CD14-positive monocyte (primary cell): ENCODE data around the gene RCC1. TPM values are rescaled to one million over a fixed set of nuclear protein-coding genes. Genes with fewer than 3 reads are reported as not detected.
A peak's percentile ranks its signal among the peaks of the same experiment; 100 is the strongest.

Experiments
- DNase-seq, 3 donors: peaks; one replicate each; pipeline ENCODE4 v3.0.0-alpha.2; 2011 to 2022
- H2AFZ ChIP-seq: 2 replicates; pipeline ENCODE4 v1.6.0; 2012; ENCODE audit warnings: mild to moderate bottlenecking, low read depth, low read length, inconsistent platforms; ENCODE audit not compliant: insufficient read depth, poor library complexity, severe bottlenecking
- H3K27ac ChIP-seq, 2 donors: 1 replicate in 1 of 2; 2 replicates in 1 of 2; pipeline ENCODE4 v1.5.1; 2012 to 2013; ENCODE audit warnings: low read length in 2 of 2, control low read depth in 1 of 2, inconsistent platforms in 1 of 2, low read depth in 1 of 2, mild to moderate bottlenecking in 1 of 2
- H3K27me3 ChIP-seq, 2 donors: one replicate each; pipeline versions ENCODE4 v1.6.0 to v1.6.1; 2011 to 2013; ENCODE audit warnings: low read length in 2 of 2; ENCODE audit not compliant: control insufficient read depth in 2 of 2, insufficient read depth in 2 of 2
- H3K36me3 ChIP-seq, 2 donors: replicated peaks in 1 of 2; 1 replicate in 1 of 2; 2 replicates in 1 of 2; pipeline versions ENCODE4 v1.5.1 to v1.6.1; 2012 to 2013; ENCODE audit warnings: low read length in 2 of 2, control low read depth in 1 of 2, inconsistent platforms in 1 of 2, mild to moderate bottlenecking in 1 of 2; ENCODE audit not compliant: insufficient read depth in 2 of 2, control insufficient read depth in 1 of 2
- H3K4me1 ChIP-seq, 2 donors: 1 replicate in 1 of 2; 2 replicates in 1 of 2; pipeline versions ENCODE4 v1.5.1 to v1.6.1; 2012 to 2013; ENCODE audit warnings: low read length in 2 of 2, control low read depth in 1 of 2, inconsistent platforms in 1 of 2, mild to moderate bottlenecking in 1 of 2, moderate library complexity in 1 of 2; ENCODE audit not compliant: insufficient read depth in 2 of 2, control insufficient read depth in 1 of 2
- H3K4me2 ChIP-seq: replicated peaks from 2 replicates; pipeline ENCODE3; 2012; ENCODE audit warnings: low read length, moderate library complexity, mild to moderate bottlenecking; ENCODE audit not compliant: poor library complexity, severe bottlenecking; ENCODE audit errors: extremely low read depth
- H3K4me3 ChIP-seq, 3 experiments: fragments of 200-600 bp in 1 of 3; sonication (generic) in 1 of 3; replicated peaks in 1 of 3; 1 replicate in 2 of 3; 2 replicates in 1 of 3; pipeline ENCODE4 v1.5.1; 2011 to 2013; ENCODE audit warnings: low read length in 3 of 3, mild to moderate bottlenecking in 3 of 3, control low read depth in 2 of 3, low read depth in 2 of 3, inconsistent platforms in 1 of 3, moderate library complexity in 1 of 3
- H3K79me2 ChIP-seq: 2 replicates; pipeline ENCODE4 v1.6.0; 2012; ENCODE audit warnings: mild to moderate bottlenecking, control low read depth, inconsistent platforms, low read length, moderate library complexity; ENCODE audit not compliant: insufficient read depth
- H3K9ac ChIP-seq: 2 replicates; pipeline ENCODE4 v1.6.0; 2017; ENCODE audit warnings: low read length, mild to moderate bottlenecking; ENCODE audit not compliant: insufficient read depth, poor library complexity, severe bottlenecking
- H3K9me3 ChIP-seq, 2 donors: replicated peaks in 1 of 2; 1 replicate in 1 of 2; 2 replicates in 1 of 2; pipeline versions ENCODE4 v1.5.1 to v1.6.1; 2012 to 2013; ENCODE audit warnings: low read length in 2 of 2, control low read depth in 1 of 2; ENCODE audit not compliant: control insufficient read depth in 1 of 2, insufficient read depth in 1 of 2
- H4K20me1 ChIP-seq: 2 replicates; pipeline ENCODE4 v1.6.0; 2012; ENCODE audit warnings: mild to moderate bottlenecking, low read length, control low read depth, moderate library complexity; ENCODE audit not compliant: insufficient read depth
- H3K27ac Mint-ChIP-seq, 7 donors: one replicate each; pipeline ENCODE4 v1.8.0; 2020; ENCODE audit warnings: mild to moderate bottlenecking in 7 of 7, mixed read lengths in 7 of 7, moderate library complexity in 6 of 7, inconsistent platforms in 2 of 7
- H3K27me3 Mint-ChIP-seq, 3 donors: one replicate each; pipeline ENCODE4 v1.8.0; 2021 to 2022; ENCODE audit warnings: low read depth in 3 of 3, mild to moderate bottlenecking in 3 of 3, mixed read lengths in 3 of 3, moderate library complexity in 3 of 3, inconsistent platforms in 1 of 3
- H3K36me3 Mint-ChIP-seq, 2 donors: one replicate each; pipeline ENCODE4 v1.8.0; 2020; ENCODE audit warnings: mixed read lengths in 2 of 2, inconsistent platforms in 1 of 2, mild to moderate bottlenecking in 1 of 2
- H3K4me1 Mint-ChIP-seq: one replicate; pipeline ENCODE4 v1.8.0; 2020; ENCODE audit warnings: mild to moderate bottlenecking, mixed read lengths
- H3K4me3 Mint-ChIP-seq, 2 donors: one replicate each; pipeline ENCODE4 v1.8.0; 2020; ENCODE audit warnings: mild to moderate bottlenecking in 2 of 2, mixed read lengths in 2 of 2, moderate library complexity in 1 of 2
- H3K9me3 Mint-ChIP-seq, 7 donors: one replicate each; pipeline ENCODE4 v1.8.0; 2020 to 2022; ENCODE audit warnings: mixed read lengths in 7 of 7, mild to moderate bottlenecking in 6 of 7, moderate library complexity in 6 of 7, inconsistent platforms in 2 of 7
- CTCF ChIP-seq: fragments of 200-600 bp; IDR thresholded peaks from one replicate; pipeline ENCODE4 v1.8.0; 2022; ENCODE audit warnings: antibody characterized with exemption, mild to moderate bottlenecking
- WGBS: methylation state at CpG from one replicate; pipeline ENCODE4 v1.1.5; 2013; ENCODE audit warnings: missing lambda C conversion rate; ENCODE audit not compliant: insufficient coverage; 5-methylcytosine and 5-hydroxymethylcytosine counted together
- intact Hi-C, 2 donors: fragments of 100-400 bp; cut with micrococcal nuclease; formaldehyde crosslinking; loops; one replicate each; pipeline versions ENCODE4 v1.15.0 to v1.15.1; 2023
- polyA plus RNA-seq, 3 donors: library from polyadenylated mRNA; depleted of rRNA in 1 of 3; unstranded in 2 of 3; stranded (reverse) in 1 of 3; fragments of 300-500 nt in 2 of 3; fragments of >200 nt in 1 of 3; fragmentation: Illumina TruSeq in 2 of 3; gene quantifications; 1 replicate in 2 of 3; 2 replicates in 1 of 3; pipeline ENCODE4 v1.2.3, GENCODE V29; 2012 to 2021

RCC1 gene
- polyA plus RNA-seq, 3 donors = 8.7 to 10.6 (median 10.1) TPM

- Histone ChIP-seq H3K36me3 (peaks cover 14 to 46% of the 10 kb centered on the region in 2 donors), H3K27me3 (no peaks in the 10 kb centered on the region), H3K9me3 (no peaks in the 10 kb centered on the region), H3K79me2 (no peaks in the 10 kb centered on the region), H3K27ac (no peak overlapping the region), H3K4me2 (no peak overlapping the region), H4K20me1 (peaks cover 6% of the 10 kb centered on the region), H2AFZ (no peak overlapping the region), H3K4me1 (peaks cover 7 to 12% of the 10 kb centered on the region in 2 donors), H3K9ac (no peak overlapping the region), H3K4me3 (no peak overlapping the region)
- DNase-seq = no peak
- WGBS = no CpG with 5 or more reads among the region's 1 CpG
- TF ChIP-seq CTCF = no peak
- Mint-ChIP-seq H3K4me3 (no peak overlapping the region), H3K4me1 (peaks cover 17% of the 10 kb centered on the region), H3K36me3 (peaks cover 32 to 44% of the 10 kb centered on the region in 2 donors), H3K27me3 (peaks cover 0 to 2% (median 0%) of the 10 kb centered on the region in 3 donors), H3K9me3 (peaks cover 0 to 7% (median 0%) of the 10 kb centered on the region in 7 donors), H3K27ac (peak overlapping the region in 1 of 7 donors; percentile 79)
- intact Hi-C loops = no loop called here
These were observed 48.2 kb upstream of the RCC1 start for GRCh38 chr1:28457678-28458077.

DNA sequence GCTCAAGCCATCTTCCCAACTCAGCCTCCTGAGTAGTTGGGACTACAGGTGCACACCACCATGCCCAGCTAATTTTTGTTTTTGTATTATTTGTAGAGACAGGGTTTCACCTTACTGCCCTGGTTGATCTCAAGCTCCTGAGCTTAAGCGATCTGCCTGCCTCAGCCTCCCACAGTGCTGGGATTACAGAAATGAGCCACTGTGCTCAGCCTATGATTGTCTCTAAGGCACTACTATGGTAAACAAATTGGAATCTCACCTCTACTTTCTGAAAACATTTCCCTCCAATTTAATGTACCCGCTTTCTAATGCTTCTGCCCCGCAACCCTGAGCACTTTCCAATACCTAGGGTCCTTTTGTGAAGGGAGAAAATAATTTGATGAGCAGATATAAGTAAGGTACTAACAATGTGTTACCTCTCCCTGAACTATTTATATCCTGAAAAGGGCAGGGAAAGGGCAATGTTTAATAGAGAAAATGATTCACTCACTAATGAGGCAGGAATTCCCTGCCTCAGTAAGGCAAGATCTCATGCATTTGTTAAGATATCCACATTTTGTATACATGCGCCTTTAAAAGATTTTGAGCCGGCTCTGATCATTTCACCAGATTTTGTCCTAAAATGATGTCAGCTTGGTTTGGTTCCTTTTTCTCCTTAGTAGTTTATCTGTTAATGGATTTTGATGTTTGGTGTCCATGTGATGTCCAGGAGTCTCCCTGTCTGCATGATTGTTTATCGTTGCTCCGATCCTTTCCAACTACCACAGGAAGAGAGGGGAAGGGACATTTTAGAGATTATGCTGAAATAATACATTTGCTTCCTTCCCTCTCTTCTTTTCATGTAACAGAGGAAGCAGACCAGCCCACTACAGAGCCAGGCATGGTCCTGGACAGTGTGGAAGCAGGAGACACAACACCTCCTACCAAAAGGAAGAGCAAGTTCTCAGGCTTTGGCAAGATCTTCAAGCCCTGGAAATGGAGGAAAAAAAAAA lies 47.3 kb upstream of the RCC1 start:
- peak overlapping the region in 1 of 2 donors; percentile 12 for H3K27ac ChIP-seq
- Mint-ChIP-seq H3K9me3 (peaks cover 0 to 7% (median 0%) of the 10 kb centered on the region in 7 donors), H3K27ac (peak overlapping the region in 2 of 7 donors; percentile 37 to 79), H3K4me3 (no peak overlapping the region), H3K4me1 (peaks cover 17% of the 10 kb centered on the region), H3K36me3 (peaks cover 31 to 44% of the 10 kb centered on the region in 2 donors), H3K27me3 (peaks cover 0 to 2% (median 0%) of the 10 kb centered on the region in 3 donors)
- H3K27me3 ChIP-seq = no peaks in the 10 kb centered on the region
- peaks cover 6% of the 10 kb centered on the region for H4K20me1 ChIP-seq
- H3K9ac ChIP-seq = no peak overlapping the region
- DNase-seq = no peak
- no CpG with 5 or more reads among the region's 7 CpGs for WGBS
- intact Hi-C loops = no loop called here
- no peak overlapping the region for H3K4me2 ChIP-seq
- H3K36me3 ChIP-seq = peaks cover 18 to 53% of the 10 kb centered on the region in 2 donors
- peaks cover 7 to 12% of the 10 kb centered on the region in 2 donors for H3K4me1 ChIP-seq
- no peak for TF ChIP-seq CTCF
- no peaks in the 10 kb centered on the region for H3K79me2 ChIP-seq
- no peaks in the 10 kb centered on the region for H3K9me3 ChIP-seq
- H3K4me3 ChIP-seq = no peak overlapping the region
- H2AFZ ChIP-seq = no peak overlapping the region
